CD4-positive, alpha-beta T cell treated with Interleukin-12 subunit alpha and Interleukin-12 subunit beta, for 1 hour (primary cell): ENCODE measurements around the gene ZNF747.
A peak's percentile ranks its signal among the peaks of the same experiment; 100 is the strongest.
"Not testable (repeated sequence)": the region's sequence is repeated elsewhere in the genome, so short reads cannot be mapped to it uniquely, and the experiment has no call there.

Experiments used
- DNase-seq: peaks from one replicate; pipeline ENCODE4 v3.0.0-alpha.2; 2020

The ZNF747 gene

DNA sequence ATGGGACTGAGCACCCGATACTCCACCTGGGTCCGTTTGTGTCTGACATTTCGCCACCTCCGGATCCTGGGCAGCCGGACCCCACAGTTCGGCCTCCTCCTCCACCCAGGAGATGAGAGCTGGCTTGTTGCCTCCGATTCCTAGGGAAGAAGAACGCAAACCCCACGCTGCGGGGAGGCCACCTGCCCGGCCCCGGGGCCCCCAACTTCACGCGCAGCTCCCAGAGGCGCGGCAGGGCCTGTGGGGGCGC is 23.0 kb upstream of the ZNF747 start:
- DNase-seq, result no peak

DNA sequence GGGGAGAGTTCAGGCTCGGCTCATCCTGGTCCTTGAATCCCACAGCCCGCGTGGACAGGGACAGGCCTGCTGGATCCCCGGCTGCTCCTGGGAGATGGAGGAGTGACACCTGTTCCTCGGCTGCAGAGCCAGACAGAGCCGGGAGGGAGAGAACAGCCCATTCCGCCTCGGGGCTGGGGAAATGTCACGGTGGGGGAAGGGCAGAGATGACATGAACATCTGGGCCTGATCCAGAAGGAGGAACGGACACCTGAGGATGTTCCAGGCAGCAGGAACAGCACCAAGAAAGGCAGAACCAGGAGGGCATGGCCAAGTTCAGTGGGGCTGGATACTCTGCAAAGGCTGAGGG is 21.4 kb upstream of the ZNF747 start:
- no peak for DNase-seq

DNA sequence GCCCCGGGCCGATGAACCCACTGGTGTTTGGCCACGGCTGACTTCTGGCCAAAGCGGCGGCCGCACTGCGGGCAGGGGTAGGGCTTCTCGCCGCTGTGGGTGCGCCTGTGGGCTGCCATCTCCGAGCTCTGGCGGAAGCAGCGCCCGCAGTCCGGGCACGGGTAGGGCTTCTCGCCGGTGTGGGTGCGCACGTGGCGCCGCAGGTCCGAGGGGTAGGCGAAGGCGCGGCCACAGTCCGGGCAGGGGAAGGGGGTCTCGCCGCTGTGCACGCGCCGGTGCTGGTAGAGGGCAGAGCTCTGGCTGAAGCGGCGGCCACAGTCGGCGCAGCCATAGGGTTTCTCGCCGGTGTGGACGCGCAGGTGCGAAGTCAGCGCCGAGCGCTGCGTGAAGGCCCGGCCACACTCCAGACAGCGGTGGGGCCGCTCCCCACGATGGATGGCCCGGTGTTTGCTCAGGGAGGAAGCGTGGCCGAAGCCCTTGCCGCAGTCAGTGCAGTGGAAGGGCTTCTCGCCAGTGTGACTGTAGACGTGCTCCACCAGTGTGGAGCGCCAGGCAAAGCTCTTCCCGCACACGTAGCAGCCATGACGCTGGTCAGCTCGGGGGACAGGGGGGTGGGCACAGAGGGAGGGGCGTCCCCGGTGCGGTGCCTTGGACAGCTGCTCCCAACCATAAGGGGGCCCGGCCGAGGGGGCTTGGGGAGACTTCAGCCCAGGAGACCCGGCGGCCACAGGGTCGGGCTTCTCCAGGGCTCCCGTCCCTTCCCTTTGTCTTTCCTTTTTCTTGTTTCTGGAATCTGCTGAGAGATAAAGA is 20.9 kb upstream of the ZNF747 start:
- DNase-seq, result no peak

DNA sequence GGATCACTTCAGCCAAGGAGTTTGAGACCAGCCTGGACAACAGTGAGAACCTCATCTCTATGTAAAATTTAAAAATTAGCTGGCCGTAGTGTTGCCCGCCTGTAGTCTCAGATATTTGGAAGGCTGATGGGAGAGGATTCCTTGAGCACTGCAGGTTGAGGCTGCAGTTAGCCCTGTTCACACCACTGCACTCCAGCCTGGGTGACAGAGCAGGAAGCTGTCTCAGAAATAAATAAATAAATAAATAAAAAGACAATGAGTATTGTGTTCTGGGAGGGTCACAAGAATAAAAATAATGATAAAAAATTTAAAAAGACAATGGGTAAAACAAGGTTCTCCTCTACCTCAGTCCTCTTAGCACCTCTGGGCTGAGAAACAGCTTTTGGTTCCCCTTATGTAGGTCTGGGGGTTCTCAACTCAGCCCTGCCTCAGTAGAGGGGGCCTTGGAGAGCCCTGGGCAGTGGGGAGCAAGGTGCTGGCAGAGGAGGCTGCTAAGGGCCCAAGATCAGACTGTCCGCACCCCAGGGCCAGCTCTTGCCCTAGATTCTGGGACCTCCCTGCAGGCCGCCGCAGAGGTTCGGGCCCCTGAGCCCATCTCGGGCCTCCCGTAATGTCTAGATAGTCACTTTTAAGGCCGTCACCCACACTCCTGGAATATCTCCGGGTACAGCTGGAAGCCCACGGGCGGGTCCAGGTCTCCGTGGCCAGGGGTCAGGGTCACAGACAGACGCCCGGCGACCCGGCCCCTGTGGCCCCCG is 20.1 kb upstream of the ZNF747 start:
- DNase-seq, result no peak

DNA sequence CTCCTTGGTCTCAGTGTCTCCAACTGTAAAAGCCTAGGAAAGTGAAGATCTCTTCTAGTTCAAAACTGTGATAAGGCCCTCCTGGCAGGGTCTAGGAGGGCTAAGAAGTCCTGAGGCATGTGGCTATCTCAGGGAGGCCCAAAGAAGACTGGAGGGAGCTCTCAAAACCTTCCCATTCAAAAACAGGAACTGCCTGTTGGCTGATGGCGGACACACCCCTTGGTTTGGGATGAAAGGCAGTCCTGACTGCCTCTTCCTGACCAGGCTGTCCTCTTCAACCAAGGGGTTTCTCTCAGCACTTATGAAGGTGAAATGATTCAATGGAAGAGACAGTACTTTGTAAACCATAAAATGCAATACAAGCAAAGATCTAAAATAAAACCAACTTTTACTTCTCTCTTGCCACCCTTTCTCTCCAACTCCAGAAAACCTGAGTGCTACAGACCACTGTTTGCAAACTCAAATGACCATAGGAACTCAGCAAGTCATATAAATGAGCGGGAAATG is 18.8 kb upstream of the ZNF747 start:
- DNase-seq, result no peak

DNA sequence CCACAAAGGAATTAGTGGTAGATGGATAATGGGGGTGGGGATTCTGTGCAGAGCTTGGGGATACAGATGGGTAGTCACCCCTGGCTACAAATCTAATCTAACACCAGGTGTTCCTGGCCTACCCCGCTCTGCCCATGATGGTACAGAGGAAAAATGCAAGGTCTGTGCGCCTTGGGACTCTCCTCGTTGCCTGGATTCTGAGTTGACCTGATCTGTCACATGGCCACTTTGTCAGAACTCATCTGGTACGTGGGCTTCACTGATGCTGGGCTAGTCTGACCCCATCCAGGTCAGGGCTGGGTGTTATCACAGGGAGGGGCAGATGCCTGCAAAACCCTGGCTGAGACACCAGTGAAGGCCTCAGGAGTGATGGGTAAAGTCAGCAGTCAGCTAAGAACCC is 18.3 kb upstream of the ZNF747 start:
- DNase-seq, result no peak

DNA sequence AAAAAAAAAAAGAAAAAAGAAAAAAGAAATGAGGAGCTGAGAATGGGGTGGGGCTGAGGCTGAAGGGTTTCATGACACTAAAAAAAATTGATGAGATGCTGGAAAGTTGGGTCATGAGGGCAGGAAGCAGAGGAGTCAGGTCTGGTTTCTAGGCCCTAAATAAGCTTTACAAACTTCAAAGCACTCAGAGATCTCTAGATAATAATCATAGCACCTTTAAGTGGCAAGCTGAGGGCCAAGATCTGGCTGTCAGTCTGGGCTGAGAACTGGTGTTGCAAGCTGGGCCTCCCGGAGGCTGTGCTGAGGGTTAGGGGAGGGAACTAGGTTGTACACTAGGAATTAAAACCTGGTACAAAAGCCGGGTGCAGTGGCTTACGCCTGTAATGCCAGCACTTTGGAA is 17.1 kb upstream of the ZNF747 start:
- peak; percentile 84 for DNase-seq

DNA sequence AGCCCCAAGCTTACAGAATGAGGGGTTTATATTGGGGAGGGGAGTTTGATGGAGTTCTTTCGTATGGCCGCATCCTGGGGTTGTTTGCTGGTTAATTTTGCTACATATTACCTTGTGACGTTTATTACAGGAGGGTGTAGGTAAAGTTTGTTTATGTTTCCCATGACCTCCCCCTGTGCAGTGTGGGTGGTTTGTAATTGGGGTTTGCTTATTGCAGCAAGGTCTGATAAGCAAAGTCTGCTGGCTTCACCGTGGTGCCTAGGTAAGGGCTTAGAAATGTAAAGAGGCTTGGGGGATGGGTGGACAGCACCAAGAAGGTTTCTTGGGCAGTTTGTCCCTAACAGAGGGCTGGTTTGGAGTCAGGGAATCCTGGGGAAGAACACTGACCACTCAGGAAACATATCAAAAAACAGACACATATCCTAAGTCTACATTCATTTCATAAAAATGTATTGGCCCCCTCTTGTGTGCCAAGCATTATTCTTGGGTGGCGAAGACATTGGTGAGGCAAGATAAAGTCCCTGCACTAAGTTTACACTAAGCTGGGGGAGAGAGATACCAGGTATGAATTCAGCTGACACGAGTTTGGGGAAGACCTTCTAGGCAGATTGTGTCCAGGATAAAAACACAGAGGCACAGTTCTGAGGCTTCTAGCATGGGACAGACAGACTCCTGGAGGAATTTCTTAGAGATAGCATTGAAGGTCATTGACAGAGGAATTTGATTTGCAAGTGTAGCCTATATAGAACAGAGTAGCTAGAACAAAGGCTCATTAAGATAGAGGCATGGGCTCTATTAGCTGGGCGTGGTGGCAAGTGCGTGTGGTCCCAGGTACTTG is 14.0 kb upstream of the ZNF747 start:
- DNase-seq, result no peak

DNA sequence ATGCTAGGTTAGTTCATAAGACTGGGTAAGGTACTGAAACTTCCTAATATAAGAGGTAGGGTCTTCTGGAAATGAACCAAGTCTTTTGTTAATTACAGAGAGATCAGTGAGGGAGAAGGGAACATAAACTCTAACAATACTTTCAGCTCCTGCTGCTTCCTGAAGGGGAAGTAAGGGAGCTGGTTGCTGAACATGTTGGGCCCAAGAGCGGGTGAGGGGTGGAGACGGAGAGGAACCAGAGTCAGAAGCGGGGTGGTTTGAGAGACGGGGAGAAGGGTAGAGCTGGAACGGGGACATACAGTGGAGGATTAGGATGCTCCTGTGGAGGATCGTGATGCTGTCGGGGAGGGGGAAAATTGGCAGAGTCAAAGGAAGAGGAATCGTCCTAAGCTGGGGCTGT is 11.5 kb upstream of the ZNF747 start:
- no peak for DNase-seq

DNA sequence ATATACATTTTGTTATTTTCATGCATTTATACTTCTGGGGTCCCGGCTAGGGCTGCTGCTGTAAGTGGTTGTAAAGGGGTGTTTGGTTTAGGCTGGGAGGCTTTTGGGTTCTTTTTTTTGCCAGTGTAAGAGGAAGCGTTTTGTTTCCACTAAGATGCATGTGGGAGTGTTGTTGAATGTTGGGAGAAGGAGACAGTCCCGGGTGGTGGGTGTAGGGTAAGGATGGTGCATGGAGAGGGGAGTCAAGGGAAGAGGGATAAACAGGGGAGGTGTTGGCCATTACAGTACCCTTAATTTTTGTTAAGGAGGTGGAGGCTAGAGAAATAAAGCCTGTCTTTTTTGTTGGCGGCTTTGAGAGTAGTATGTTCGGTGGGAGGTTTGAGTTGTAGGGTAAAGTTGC is 8.4 kb upstream of the ZNF747 start:
- no peak for DNase-seq

DNA sequence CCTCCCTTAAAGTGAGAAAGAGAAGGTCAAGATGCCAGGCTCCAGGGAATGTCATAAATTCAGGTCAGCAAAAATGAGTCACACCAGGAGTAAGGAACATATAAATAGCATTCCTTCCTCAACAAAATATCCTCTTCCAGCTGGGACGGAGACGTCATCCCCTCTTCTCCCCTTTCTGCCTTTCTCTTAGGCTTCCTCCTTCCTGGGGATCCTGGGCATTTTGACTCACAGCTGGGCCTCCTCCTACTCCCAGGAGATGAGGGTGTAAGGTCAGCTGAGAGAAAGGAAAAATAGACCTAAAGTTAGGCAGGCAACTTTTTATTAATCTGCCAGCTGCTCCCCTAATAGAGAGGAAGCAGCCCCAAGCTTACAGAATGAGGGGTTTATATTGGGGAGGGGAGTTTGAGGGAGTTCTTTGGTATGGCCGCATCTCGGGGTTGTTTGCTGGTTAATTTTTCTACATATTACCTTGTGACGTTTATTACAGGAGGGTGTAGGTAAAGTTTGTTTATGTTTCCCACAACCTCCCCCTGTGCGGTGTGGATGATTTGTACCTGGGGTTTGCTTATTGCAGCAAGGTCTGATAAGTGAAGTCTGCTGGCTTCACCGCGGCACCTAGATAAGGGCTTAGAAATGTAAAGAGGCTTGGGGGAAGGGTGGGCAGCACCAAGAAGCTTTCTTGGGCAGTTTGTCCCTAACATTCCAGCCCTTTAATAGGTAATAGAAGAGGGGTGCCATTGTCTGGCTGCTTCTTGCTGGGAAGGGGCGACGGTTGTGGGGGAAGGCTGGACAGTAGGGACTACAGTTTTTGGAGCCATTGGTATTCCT is 7.1 kb upstream of the ZNF747 start:
- DNase-seq, result no peak

DNA sequence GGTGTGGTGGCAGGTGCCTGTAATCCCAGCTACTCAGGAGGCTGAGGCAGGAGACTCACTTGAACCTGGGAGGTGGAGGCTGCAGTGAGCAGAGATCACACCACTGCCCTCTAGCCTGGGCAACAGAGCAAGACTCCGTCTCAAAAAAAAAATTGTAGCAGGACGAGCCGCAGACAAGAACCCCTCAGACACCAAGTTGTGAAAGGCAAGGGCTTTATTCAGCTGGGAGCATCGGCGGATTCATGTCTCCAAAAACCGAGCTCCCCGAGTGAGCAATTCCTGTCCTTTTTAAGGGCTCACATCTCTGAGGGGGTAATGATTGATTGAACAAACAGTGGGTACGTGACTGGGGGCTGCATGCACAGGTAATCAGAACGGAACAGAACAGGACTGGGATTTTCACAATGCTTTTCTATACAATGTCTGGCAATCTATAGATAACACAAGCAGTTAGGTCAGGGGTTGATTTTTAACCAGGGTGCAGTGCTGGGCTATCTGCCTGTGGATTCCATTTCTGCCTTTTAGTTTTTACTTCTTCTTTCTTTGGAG is 6.3 kb upstream of the ZNF747 start:
- DNase-seq, result not testable (repeated sequence)

DNA sequence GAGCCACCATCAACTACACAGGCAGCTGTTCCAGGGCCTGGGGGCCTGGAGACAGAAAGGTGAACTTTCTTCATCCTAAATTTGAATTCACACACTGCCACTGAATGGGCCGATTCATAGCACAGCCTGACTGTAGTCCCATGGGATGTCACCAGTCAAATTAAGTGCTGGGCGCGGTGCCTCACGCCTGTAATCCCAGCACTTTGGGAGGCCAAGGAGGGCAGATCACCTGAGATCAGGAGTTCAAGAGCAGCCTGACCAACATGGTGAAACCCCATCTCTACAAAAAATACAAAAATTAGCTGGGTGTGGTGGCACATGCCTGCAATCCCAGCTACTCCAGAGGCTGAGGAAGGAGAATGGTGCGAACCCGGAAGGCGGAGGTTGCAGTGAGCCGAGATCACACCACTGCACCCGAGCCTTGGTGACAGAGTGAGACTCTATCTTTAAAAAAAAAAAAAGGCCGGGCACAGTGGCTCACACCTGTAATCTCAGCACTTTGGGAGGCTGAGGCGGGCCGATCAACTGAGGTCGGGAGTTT is 5.4 kb upstream of the ZNF747 start:
- not testable (repeated sequence) for DNase-seq

DNA sequence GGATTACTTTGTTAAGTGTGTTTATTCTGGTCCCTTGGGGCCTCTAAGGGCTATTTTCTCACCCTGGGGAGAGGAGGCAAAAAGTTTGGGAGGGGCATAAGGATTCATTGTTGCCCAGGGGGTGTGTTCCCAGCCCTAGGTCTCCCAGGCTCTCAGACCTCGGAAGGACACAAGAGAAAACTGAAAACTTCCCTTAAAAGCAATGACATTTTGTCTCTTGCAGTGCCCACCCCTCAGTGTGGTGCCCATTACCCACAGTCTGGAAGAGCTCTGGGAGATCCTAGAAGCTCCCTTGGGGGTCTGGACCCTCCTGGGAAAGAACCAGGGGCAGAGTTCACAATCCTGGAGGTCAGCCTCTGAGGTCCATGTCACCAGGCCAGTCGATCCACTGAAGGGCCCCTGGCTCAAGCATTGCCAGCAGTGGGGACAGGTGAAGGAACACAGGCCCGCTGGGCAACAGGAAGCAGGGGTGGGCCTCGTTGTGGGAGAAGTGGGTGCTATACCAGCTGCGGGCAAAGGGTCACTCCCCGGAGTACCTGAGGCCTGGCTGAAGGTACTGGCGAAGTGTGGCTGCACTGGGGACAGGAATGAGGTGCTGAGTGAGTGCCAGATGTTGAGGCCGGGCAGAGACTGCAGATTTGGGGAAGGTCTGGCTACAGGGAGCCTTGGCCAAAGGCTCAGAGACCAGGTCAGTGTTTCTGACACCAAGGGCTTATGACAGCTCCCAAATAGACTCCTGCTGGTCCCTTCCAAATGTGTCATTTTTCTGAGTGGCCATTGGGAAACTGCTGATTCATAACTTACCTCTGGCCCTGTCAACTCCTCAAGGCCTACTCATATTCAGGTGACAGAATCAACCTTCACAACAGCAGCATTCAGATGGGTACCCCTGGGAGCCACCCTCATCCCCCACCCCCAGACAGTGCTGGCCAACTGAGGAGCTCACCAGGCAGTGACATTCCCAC is 4.6 kb upstream of the ZNF747 start:
- no peak for DNase-seq

DNA sequence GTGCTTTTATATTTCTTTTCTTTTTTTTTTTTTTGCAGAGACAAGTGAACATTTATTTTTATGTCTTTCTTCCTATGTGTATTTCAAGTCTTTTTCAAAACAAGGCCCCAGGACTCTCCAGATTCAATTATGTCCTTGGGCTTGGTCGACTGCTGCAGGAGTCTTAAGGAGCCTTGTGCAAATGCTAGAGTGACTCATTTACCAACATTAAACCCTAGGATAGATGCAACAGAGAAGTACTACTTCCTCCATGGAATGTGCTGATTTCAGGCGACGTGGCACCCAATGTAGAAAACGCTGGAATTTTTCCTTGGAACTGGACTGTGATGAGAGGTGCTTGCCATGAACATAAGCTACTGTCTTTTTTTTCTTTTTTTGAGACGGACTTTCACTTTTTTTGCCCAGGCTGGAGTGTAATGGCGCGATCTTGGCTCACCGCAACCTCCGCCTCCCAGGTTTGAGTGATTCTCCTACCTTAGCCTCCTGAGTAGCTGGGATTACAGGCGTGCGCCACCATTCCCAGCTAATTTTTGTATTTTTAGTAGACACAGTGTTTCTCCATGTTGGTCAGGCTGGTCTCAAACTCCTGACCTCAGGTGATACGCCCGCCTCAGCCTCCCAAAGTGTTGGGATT is 1.9 kb upstream of the ZNF747 start:
- DNase-seq, result not testable (repeated sequence)

DNA sequence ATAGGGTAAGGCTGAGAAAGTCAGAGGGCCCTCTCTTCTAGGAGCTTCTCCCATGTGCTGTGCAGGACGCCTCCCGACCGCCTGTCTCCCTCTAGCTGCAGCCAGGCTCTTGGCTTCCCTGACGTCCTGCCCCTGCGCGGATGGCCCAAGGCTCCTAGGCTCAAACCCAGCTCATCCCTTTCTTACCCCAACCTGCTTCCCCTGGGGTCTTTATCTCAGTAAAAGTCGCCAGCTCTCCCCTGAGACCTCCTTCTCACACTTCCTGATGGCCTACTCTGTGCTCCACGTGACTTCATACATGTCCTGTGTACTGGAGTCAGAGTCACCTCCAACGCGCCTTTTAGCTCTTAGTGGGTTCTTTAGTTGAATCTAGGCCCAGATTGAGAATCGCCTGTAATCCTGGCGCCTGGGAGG is 1.1 kb upstream of the ZNF747 start:
- peak; percentile 69 for DNase-seq

DNA sequence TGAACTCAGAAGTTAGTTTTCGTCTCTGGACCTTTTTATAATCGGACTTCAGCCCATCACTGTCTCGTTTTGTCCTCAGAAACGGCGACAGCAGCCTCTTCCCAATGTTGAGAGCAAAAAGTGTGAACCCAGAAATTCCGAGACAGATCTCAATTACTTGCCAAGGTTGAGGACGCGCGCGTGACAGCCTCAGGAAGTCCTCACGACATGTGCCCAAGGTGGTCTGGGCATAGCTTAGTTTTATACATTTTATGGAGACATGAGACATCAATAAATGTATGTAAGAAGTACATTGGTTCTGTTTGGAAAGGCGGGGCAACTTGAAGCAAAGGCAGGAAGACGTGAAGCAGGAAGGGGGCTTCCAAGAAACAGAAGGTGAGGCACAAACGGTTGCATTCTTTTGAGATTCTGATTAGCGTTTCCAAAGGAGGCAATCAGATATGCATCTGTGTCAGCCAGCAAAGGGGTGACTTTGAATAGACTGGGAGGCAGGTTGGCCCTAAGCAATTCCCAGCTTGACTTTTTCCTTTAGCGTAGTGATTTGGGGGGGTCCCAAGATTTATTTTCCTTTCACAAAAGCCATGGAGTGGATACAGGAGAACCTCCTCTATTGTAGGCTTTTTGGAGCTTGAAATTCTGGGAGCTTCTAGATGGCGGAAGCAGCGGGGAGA is 583 bp upstream of the ZNF747 start:
- DNase-seq, result no peak

DNA sequence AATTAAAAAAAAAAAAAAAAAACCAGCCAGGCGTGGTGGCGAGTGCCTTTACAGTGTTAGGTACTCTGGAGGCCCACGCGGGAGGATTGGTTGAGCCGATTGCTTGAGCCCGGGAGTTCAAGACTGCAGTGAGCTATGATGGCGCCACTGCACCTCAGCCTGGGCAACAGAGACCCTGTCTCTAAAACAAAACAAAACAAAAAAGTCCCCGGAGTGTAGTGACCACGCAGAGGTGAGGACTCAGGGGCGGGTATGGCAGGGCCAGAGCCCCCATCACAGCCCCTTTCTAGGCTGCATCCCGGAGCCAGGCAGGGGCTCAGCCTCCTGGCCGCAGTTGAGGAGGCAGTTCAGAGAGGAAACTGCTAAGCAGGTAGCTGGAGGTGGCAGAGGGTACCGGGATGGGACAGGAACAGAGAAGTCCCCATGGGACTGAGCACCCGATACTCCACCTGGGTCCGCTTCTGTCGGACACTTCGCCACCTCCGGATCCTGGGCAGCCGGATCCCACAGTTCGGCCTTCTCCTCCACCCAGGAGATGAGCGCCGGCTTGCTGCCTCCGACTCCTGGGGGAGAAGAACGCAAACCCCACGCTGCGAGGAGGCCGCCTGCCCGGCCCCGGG is 800 bp downstream of the ZNF747 start:
- DNase-seq, result peak; percentile 29

DNA sequence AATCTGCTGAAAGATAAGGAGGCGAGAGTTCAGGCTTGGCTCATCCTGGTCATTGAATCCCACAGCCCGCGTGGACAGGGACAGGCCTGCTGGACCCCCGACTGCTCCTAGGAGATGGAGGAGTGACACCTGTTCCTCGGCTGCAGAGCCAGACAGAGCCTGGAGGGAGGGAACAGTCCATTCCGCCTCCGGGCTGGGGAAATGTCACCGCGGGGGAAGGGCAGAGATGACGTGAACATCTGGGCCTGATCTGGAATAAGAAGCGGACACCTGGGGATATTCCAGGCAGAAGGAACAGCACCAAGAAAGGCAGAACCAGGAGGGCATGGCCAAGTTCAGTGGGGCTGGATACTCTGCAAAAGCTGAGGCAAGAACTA is 1.5 kb downstream of the ZNF747 start:
- no peak for DNase-seq
